Epidermal melanocyte (primary cell): ENCODE measurements around the gene STAT5A.
"Not testable (repeated sequence)": the region's sequence is repeated elsewhere in the genome, so short reads cannot be mapped to it uniquely, and the experiment has no call there.

Experiments
- DNase-seq: peaks from one replicate; pipeline ENCODE4 v3.0.0; 2011; ENCODE audit warnings: low spot score; ENCODE audit not compliant: insufficient read length

The STAT5A gene

DNA sequence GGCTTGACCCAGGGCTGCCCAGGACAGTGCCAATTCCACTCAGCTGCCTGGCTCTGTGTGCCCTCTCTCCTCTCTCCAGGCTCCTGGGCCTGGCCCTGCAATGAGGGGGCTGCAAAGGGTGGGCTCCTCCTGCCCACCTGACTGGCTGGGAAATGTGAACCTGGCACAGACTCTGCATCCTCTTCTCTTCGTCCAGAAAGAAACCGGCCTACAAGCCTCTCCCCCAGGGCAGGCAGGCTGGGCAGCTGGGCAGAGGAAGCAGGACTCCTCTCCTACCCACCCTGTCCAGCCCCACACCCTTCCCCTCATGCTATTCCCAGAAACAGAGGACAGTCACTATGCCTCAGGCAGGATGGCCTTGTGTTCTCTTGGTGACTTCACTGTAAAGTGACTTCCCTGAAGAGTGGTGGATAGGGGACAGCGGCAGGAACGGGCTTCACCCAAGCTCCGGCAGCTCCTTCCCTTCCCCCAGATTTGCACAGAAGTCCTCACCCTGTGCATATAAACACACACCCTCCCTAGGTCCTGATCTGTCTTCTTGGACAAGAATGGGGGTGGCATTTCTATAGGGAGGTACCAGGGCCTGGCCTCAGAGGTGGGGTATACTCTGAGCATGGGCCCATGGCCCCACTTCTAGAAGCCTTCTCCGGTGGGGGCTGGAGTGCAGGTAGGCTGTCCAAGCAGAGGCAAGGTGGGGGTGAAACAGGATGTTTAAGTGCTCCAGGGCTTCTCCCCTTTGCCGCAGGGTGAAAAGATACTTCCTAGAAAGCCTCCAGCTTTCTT lies 4.9 kb upstream of the STAT5A start:
- DNase-seq = no peak

DNA sequence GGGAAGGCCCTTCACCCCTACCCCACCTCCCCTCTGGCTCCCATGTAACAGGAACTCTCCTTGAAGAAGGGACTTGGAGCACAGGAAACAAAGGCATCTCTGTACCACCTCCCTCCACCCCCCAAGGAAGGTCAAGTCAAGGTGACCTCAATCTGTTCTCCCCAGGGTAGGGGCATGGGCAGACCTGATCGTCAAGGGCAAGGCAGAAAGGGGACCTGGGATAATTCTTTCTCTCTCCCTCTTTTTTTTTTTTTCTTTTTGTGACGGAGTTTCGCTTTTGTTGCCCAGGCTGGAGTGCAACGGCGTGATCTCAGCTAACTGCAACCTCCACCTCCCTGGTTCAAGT lies 4.3 kb upstream of the STAT5A start:
- DNase-seq = no peak

DNA sequence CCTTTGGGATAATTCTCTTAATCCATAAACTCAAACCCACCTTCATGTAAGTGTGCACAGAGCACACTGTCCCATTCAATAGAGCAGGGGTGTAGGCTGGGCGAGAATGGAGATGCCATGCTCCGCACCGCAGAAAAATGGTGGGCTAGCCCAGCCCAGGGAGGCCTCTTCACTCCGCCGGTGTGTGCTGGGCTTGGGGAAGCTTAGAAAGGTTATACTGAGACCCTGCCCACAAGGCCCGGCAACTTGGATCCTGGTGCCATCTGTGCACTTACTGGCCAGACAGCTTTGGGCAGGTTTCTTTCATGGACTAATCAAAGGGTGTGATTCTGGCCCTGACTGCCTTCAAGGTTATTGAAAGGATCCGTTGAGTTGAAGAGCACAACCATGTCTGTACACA lies 3.7 kb upstream of the STAT5A start:
- no peak for DNase-seq

DNA sequence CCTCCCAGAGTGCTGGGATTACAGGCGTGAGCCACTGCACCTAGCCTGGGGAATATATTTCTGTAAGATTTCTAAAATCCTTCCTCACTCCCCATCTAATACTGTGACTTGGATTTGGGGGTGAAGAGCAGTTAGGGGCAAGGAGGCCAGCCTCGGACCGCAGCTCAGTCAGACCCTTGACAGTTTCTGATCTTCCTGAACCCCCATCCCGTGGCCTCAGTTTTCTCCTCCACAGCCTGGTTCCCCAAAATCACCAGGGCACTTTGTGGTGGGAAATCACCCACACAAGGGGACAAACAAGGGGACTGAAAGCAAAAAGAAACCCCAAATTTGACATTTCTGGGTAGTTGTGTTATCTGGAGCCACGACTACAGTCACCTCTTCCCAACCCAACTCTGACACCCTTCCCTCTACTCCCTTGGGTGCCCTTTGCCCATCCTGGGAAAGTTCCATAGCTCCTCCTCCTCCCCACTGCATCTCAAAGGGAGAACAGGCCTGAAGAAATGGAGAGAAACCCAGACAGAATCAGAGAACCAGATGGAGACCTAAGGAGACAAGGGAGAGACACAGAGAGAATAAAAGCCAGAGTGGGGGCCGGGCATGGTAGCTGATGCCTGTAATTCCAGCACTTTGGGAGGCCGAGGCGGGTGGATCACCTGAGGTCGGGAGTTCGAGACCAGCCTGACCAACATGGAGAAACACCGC lies 2.8 kb upstream of the STAT5A start:
- DNase-seq = no peak

DNA sequence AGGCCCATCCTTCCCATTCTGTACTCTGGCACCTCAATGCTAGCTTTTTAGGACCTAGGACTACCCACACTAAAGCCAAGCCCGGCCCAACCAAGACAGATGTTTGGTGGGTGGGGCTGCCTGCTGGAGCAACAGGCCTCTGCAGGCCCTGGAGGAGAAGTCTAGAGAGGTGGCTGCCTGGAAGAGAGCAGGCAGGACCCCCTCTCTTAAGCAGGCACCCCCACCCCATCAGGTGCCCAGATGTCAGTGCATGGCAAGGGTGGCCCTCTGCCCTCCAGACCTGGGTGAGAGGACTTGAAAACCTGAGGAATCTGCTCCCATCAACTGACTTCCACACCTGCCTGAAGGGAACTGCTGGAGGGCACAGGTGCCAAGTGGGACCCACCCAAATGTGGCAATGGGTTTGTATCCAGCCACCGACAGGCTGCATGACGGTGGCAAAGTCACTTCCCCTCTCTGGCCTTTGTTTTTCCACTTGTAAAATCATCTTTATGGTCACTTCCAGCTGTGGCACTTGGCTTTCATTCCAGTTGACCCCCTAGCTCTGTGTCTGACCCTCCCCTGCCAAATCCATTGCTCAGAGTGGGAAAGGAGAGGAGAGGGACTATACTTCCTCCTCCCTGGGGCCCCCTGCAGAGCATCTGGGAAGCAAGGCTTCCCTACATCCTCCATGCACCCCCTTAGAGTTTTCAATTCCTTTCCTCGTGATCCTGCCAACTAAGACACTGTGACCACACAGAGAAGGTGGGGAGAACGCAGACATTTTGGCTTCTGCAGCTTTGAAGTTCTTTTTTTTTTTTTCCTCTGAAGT lies 1.7 kb upstream of the STAT5A start:
- no peak for DNase-seq

DNA sequence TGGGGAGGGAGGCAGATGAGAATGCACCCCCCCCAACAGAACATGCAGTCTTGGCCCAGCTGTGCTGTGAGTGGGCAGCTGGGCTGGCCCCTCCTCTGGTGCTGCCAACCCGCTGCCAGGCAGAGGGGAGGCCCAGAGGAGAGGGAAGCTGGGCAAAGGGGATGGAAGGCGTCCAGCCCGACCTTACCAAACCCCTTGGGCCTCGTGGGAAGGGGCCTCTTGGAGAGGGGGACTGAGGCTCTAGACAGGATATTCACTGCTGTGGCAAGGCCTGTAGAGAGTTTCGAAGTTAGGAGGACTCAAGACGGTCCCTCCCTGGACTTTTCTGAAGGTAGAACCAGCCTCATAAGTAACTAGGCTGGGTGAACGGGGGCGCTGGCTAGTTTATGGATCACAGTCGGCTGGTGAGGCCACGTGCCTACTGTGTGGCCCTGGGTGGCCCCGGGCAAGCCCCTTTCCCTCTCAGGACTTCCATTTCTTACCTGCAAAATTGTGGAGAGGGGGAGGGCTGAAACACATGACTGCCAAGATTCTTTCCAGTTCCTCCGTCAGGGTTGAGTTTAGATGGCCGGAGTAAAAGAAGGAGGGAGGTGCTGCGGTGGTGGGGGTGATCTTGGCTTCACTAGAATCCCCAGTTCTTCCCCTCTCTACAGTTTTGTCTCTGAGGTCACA lies 857 bp upstream of the STAT5A start:
- DNase-seq = peak; percentile 86

DNA sequence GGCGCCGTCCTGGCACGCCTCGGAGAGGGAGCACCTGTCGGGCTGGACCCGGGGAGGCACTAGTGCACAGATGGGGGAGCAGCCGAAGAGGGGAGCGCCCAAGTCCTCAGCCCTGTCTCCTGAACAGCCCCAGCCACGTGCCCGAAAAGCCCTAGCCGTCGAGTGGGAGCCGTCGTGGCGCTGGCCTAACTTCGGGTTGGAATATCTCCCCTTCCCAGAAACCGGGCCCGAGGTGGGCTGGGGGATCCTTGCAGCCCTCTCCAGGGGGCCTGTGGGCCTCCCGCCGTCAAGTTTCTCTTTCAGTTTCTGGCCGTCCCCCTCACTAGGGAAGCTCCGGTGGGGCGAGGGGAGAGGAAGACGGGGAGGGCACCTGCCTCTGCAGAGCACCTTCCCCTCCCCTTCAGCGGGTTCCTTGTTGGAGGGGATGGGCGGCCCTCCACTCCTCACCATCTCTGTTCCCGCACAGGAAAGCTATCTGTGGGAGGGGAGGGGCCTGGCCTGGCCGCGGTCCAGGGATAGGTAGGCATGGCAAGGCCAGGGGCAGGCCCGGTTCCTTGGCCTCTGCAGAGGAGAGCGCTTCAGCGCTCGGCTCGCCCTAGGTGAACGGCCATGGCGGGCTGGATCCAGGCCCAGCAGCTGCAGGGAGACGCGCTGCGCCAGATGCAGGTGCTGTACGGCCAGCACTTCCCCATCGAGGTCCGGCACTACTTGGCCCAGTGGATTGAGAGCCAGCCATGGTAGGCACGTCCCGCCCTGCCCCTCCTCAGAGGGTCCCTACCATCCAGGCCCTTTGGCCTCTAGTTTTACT lies 709 bp downstream of the STAT5A start:
- DNase-seq = no peak

DNA sequence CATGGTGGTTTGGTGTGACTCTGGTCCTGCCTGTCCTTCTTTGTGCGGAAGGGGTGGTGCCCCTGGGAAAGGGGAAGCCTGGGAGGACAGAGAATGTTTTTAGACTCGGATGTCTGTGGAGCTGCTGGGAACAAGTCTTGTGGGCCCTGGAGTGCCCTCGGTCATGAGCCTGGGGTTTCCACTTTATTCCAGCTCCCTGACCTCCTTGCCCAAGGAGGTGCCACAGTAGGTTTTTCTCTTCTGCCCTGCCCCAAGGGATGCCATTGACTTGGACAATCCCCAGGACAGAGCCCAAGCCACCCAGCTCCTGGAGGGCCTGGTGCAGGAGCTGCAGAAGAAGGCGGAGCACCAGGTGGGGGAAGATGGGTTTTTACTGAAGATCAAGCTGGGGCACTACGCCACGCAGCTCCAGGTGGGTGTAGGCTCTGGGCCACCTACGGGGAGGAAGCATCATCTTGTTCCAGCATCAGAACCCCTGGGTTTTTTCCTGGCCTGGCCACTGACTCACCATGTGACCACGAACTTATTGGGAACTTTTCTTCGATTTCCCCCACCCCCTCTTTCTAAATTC lies 1.4 kb downstream of the STAT5A start:
- DNase-seq = no peak

DNA sequence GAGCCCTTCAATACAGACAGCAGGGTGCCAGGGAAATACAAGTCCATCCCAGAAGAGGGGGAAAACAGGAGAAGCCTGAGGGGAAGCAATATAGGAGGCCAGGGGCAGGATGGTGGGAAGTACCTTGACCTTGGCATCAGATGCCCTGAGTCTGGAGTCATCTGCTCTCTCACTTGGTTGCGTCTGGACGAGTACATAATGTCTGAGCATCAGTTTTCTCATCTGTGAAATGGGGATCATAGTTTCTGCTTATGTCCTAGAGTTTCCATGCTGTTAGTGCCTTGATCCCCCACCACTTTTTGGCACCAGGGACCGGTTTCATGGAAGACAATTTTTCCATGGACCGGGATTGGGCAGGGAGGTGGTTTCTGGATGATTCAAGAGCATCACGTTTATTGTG lies 2.3 kb downstream of the STAT5A start:
- DNase-seq = no peak

DNA sequence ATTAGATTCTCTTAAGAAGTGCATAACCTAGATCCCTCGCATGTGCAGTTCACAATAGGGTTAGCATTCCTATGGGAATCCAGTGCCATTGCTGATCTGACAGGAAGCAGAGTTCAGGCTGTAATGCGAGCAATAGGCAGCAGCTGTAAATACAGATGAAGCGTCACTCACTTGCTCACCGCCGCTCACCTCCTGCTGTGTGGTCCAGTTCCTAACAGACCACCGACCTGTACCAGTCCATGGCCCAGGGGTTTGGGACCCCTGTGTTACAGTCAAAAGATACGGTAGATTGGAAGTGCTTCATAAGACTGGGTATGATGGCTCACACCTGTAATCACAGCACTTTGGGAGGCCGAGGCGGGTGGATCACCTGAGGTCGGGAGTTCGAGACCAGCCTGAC lies 2.8 kb downstream of the STAT5A start:
- DNase-seq = no peak

DNA sequence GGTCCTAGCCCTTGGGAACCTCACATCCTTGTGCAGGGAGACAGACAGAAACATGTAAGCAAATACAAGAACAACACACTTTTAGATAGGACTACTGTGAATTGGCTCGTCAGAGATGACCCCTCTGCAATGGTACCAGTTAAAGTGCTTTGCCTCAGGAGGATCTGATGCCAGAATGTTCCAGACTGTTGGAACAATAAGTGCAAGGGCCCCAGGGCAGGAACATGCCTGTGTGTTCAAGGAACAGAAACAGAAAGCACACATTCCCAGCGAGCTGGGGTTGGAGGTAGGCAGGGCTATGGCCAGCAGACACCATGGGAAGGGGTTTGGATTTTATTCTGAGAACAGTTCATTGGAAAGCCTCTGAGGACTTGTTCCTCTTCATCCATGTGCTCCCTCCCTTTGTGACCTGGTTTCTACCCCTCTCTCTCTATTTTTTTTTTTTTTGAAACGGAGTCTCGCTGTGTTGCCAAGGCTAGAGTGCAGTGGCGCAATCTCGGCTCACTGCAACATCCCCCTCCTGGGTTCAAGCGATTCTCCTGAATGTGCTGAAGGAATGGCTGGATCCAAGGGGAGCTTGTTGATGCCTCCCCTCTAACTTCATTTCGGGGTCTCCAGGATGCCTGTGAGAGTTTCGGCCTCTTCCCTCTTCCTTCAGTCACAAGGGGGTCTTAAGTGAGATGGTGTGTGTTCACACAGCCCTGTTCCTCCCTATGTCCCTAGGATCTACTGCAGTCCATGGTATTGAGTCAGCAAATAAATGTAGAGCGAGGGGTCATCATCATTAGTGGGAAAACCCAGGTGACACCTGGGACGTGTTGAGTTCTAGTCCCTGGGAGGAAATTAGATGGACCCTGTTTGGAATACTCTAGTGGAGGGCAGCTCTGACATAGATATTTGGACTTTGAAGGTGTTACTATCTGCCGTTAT lies 6.4 kb downstream of the STAT5A start:
- no peak for DNase-seq

DNA sequence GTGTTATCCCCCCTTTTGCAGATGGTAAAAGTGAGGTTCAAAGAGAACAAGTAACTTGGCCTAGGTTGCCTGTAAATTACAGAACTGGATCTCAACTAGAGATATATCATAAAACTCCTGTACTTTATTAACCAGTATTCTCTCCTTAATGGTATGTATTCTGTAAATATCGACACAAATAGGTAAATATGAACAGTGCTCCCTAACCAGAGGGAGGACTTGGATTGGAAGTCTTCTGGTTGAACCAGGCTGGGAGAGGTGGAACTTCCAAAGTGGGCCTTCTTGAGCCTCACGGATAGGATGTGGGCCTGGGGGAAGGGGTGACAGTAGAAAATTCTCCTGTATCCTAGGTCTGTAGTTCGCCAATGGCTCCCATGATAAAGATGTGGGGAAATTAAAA lies 7.7 kb downstream of the STAT5A start:
- no peak for DNase-seq

DNA sequence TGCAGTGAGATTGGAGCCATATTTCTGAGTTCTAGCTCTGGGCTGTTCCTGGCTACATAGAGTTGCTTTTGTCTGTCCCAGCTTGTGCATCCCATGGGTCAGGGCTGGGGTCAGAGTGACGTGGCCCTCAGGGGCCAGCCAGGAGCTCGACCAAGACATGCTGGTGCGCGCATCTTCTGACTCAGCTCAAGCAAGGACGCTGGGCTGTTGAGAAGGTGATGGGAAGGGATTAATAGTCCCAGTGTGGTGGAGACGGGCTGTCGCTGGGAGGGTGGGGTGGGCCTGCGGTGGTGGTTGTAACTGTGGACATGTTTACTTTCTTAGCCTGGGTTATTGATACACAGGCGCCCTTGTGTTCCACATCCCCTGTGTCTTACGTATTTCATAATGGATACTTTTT lies 9.5 kb downstream of the STAT5A start:
- not testable (repeated sequence) for DNase-seq

DNA sequence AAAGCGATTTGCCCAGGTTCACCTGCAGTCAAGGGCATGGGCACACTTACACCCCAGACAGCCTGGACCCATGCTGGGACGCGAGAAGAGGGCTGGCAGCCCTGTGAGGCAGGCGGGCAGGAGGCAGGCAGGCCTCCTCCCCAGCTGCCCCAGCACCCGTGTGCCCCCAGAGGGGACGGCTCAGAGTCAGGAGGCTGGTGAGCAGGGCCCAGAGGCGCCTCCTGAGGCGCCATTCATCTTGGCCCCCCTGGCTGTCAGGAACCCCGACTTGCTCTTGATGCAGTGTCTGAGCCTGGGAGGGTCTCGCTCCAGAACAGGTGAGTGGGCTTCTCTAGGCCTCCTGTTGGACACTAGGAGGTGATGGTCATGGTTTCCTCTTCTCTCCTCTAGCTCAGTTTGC lies 11.1 kb downstream of the STAT5A start:
- DNase-seq = not testable (repeated sequence)

DNA sequence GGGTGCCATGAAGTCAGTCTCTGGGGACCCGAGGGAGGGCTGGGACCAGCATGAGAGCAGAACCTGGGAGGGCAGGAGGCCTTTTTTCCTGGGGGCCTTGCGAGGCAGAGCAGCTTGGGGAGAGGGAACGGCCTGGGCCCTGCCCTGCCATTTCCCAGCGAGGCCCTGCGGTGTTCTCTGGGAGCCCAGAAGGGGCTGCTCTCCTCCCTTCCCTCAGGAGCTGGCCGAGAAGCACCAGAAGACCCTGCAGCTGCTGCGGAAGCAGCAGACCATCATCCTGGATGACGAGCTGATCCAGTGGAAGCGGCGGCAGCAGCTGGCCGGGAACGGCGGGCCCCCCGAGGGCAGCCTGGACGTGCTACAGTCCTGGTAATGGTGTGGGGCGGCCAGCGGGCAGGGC lies 11.6 kb downstream of the STAT5A start:
- not testable (repeated sequence) for DNase-seq

DNA sequence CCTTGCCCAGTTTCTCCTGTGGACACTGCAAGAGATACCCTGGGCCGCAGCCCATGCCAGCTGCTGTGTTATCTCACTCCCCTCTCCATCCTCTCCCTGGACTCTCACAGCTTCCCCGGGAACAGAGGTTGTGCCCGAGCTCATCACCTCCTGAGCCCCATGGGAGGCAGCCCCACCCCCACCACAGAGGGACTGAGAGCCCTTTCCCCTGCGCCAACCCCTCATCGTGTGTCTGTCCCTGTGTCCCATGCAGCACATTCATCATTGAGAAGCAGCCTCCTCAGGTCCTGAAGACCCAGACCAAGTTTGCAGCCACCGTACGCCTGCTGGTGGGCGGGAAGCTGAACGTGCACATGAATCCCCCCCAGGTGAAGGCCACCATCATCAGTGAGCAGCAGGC lies 12.7 kb downstream of the STAT5A start:
- DNase-seq = no peak

DNA sequence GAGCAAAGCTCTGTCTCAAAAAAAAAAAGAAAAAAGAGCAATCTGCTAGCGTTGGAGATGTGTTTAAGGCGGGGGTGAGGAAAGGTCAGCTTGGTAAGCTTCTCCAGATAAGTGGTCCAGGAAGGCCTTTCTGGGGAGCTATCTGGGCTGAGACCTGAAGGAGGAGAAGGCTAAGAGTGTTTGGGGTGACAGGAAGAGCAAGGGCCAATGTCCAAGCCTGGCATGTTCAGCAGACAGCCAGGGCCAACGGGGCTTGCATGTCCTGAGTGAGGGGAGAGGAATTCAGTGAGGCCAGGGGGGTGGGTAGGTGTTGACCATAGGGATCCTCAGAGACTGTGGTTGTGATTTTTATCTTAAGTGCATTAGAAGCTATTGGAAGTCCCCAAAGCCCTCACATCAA lies 15.4 kb downstream of the STAT5A start:
- no peak for DNase-seq

DNA sequence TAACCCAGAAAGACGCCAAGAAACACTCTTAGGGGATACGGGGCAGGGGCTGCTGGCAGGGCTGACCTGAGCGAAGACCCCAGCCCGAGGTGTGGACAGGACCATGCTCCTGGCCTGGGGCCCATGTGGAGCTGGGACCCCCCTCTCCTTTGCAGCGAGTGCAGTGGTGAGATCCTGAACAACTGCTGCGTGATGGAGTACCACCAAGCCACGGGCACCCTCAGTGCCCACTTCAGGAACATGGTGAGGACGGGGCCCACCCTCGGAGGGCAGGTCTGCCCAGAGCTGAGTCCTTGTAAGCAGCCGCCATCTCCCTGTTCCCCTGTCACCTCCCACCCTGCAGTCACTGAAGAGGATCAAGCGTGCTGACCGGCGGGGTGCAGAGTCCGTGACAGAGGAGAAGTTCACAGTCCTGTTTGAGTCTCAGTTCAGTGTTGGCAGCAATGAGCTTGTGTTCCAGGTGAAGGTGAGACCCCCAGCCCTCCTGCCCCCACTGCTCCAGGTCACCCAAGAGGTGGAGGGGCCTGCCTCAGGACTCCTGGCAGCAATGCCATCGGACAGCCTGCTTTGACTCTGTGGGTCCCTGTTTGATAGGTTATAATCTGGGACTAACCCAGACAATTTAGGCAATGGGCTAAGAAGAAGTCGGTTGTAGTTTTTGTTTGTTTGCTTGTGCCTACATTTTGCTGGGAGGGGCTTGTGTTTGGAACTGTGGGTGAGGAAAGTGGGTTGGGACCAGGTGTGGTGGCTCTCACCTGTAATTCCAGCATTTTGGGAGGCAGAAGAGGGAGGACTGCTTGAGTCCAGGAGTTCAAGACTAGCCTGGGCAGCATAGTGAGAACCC lies 16.1 kb downstream of the STAT5A start:
- DNase-seq = no peak

DNA sequence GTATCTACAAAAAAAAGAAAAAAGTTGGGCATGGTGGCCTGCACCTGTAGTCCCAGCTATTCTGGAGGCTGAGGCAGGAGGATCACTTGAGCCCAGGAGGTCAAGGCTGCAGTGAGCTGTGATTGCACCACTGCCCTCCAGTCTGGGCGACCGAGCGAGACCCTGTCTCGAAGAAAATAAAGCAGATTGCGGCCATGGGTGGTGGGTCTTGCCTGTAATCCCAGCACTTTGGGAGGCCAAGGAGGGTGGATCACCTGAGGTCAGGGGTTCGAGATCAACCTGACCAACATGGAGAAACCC lies 16.7 kb downstream of the STAT5A start:
- not testable (repeated sequence) for DNase-seq
